SIG-M5 (cell line): Measurements from ENCODE around the gene SLC7A6.

ENCODE experiments used
- DNase-seq: peaks from one replicate; lab custom pipeline; 2025; lab: John Stamatoyannopoulos, UW

Gene SLC7A6

DNA sequence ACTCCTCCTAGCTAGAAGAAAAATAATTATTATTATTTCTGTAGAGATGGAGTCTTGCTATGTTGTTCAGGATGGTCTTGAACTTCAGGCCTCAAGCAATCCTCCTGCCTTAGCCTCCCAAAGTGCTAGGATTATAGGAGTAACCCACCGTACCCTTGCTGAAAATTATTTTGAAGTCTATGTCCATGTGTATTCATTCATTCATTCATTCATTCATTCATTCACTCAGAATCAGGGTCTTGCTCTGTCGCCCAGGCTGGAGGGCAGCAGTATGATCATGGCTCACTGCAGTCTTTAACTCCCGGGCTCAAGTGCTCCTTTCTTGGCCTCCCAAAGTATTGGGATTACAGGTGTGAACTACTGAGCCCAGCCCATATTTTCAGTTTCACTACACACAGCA is 42.3 kb downstream of the SLC7A6 start:
- DNase-seq: no peak

DNA sequence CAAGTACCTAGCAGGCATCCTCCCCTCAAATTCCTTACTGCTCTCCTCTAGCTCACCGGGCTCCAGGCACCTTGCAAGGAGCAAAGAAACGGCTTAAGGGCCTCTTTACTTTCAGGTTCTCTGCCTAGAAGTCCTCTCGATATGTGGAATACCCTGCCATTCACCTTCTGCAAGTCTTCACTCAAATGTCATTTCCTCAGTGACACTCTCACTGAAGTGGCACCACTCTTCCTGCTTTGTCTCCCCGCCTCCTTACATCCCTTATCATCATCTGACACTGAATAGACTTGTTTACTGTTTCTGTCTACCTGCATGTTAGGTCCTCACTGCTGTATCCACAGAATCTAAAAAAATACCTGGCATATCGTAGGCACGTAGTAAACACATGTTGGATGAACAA is 45.5 kb downstream of the SLC7A6 start:
- DNase-seq: no peak

DNA sequence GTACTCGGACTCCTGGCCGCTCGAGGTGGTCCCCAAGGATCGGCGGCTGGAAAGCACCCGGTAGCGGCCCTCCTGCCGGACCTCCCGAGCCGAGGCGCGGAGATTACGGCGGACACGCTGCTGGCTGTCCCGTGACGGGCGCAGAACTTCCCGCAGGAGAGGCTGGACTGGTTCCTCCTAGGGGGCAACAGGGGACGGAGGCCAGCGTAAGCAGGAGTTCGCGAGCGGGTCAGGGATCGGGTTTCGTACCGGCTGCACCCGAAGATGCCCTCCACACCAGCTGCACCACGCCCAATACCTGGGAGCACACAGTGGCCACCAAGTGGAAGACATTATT is 46.1 kb downstream of the SLC7A6 start:
- DNase-seq: no peak

DNA sequence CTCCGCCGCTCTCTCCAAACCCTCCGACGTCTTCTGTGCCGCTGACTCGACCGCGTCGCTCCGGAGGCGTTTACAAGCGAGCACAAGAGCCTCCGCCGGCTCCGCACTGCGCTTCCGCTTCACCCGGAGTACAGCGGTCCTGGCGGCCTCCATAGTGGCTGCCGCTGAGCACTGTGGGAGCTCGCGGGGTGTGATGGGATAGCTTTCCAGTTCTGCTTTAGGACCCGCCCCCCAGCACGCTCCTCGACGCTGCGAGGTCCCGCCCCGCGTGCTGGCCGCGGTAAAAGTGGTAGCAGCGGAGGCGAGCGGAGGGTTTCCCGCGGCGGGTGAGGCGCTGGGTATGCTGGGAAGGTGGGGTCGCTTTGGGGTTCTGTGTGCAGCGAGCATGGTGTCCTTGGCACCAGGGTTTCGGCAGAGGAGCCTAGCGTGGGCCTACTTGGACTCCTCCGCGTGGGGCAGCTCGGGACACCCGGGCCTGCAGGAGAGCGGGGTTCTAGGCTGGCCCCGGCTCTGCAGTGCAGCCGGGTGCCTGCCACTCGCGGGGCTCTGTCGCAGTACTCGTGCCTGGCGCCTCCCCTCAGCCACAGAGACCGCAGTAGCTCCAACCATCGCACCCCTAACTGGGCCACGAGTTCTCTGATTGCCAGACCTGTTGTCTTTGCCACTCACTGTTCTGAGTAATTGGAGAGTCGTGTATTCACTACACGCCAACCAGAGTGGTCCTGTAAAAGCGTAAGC is 46.6 kb downstream of the SLC7A6 start, which contains the start of the genes PRMT7 and SLC7A6OS:
PRMT7 (plus strand) TSS at position 246 of the 738 bp plus-strand sequence. CDS start 4,961 bp downstream, outside the sequence.
SLC7A6OS (minus strand) TSS at position 173 of the 738 bp plus-strand sequence; CDS start at position 153, 20 bp downstream.
- peak; percentile 59 for DNase-seq

DNA sequence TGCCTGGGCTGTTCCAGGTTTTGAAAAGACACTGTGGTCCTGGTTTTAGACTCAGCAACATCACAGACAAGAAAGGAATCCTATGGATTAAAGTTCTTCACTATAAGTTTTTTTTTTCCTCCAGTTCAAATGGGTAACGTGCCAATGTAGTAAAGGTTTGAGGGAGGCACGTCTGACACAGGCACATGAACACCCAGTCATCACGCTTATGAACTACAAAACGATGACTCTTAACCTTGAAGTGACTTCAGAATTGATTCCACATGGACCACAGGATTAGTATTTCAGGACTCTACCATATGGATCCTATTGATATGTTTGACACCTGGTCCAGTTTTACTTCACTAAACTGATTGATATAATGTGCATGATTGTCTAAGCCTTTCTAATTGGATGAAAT is 48.8 kb downstream of the SLC7A6 start:
- DNase-seq: no peak

GRCh38 chr16:68319185-68319908 is 55.0 kb downstream of the SLC7A6 start:
- DNase-seq: no peak

GRCh38 chr16:68324336-68324735 is 60.0 kb downstream of the SLC7A6 start:
- no peak for DNase-seq

- DNase-seq: no peak
Observed at GRCh38 chr16:68324780-68325357, 60.5 kb downstream of the SLC7A6 start.

GRCh38 chr16:68328151-68328859 is 64.0 kb downstream of the SLC7A6 start:
- DNase-seq: no peak

DNA sequence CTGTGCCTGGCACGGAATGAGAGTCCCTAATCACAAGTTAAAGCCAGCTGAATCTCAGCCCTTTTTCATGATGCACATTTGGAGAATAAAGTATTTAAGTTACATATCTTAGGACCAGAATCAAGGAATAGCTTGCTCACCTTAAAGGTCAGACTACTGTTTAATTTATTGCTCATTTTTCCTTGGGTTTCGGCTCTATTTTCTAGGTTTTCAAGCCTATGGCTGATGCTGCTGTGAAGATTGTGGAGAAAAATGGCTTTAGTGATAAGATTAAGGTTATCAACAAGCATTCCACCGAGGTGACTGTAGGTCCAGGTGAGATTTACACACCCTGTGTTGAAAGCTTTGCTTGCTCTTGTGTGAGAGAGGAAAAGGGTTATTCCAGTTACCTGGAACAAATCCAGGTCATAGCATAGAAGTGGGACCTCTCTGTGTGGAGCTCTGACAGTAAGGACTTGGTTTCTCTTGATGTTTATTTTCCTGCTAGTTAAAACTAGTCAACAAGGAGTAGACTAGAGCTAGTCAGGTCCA is 64.6 kb downstream of the SLC7A6 start:
- DNase-seq: no peak

DNA sequence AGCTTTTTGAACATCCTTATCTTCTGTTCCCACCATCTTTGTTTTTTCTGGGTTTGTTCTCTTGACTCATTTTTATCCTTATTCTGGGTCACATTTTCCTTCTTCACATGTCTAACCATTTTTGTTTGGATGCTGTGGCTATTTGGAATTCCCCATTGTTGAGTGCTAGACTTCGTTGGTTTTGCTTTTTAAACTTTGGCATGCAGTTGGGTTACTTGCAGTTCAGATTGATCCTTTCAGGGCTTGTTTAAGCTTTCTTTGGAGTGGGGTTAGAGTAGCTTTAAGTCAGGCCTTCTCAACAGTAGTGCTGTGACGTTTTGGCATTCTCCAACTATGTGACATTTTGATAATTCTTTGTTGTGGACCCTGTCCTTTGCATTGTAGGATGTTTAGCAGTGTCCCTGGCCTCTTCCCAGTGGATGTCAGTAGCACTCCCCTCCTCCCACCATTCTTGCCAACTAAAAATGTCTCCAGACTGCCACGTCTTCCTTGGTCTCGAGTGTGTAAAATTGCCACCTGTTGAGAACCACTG is 67.6 kb downstream of the SLC7A6 start:
- DNase-seq: no peak

GRCh38 chr16:68332411-68333121 is 68.2 kb downstream of the SLC7A6 start:
- DNase-seq: peak; percentile 12

DNA sequence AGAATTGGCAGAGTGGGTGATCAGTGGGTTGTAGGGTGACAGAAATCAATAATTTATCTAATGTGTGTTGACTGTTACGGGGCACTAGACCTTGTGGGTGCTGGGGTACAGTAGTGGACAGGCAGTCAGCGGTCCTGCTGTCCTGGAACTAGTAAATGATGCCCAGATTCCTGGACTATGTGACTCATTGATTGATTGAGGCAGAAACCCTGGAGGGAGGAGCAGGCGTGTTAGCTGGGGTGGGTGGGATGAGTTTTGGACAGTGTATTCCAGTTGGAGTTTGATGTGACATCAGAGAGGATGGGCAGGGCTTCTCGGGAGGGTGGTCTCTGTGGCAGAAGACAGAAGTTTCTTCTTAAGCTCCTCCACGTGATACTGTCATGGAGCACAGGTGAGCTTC is 70.8 kb downstream of the SLC7A6 start:
- no peak for DNase-seq

DNA sequence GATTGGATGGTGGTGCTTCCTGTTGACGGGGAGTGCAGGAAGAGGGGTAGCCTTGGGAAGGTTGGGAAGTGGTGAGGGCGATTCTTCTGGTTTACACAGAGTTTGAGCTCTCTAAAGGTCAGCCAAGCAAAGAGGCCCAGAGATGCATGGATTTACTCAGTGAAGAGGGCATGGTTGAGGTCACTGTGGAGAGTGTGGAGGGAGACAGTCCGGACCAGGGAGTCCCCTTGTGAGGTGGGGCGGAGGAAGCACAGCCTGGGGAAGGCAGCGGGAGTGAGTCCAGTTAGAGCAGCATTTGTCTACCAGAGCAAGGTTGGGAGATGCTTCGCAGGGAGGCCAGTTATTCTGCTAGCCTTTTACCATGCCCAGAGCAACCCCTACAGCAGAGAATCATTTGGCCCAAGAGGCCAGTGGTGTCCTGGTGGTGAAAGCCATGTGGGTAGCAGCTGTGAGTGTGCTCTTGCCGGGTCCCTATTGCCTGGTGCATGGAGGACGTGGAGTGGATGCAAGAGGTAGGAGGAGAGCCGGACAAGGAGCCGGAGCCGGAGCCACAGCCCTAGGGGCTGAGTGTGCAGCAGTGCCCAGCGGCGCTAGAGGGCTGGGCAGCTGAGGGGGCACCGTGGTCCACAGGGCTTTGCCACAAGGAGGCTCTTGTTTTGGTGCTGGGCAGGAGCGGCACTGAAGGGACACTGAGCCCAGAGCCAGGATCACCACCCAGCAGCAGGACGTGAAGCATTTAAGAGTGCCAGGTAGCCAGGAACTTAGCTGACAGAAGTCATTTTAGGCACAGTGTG is 74.2 kb downstream of the SLC7A6 start:
- no peak for DNase-seq

- no peak for DNase-seq
Observed at GRCh38 chr16:68339214-68339613, 74.9 kb downstream of the SLC7A6 start.

DNA sequence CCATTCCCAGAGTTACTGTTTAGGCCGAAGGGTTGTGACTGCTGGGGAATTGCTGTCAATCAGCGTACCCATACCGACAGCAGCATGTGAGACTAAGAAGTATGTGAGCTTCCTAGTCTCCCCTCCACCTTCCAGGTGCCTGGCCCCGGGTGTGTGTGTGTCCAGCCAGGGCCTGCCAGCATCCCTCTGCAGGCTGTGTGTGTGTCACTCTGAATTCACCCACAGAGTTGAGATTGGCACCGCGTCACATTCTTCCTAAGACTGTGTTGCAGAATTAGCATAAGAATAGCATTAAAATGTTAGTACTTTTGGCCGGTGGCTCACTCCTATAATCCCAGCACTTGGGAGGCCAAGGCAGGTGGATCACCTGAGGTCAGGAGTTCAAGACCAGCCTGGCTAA is 78.3 kb downstream of the SLC7A6 start:
- DNase-seq: no peak

- no peak for DNase-seq
Observed at GRCh38 chr16:68343137-68343536, 78.8 kb downstream of the SLC7A6 start.

GRCh38 chr16:68344252-68344651 is 79.9 kb downstream of the SLC7A6 start:
- DNase-seq: no peak

- DNase-seq: no peak
Observed at GRCh38 chr16:68345351-68345810, 81.1 kb downstream of the SLC7A6 start.

- DNase-seq: no peak
Observed at GRCh38 chr16:68345958-68346635, 81.8 kb downstream of the SLC7A6 start.
